GM18909 (cell line): ENCODE measurements around the gene ZNF692.
"Not testable (repeated sequence)": the region's sequence is repeated elsewhere in the genome, so short reads cannot be mapped to it uniquely, and the experiment has no call there.

Experiments used
- ATAC-seq: cut with Tn5 transposase; IDR thresholded peaks from one replicate; pipeline ENCODE4 v1.9.1; 2021; ENCODE audit warnings: mild to moderate bottlenecking; ENCODE audit not compliant: unreplicated experiment, poor library complexity

ZNF692 gene

DNA sequence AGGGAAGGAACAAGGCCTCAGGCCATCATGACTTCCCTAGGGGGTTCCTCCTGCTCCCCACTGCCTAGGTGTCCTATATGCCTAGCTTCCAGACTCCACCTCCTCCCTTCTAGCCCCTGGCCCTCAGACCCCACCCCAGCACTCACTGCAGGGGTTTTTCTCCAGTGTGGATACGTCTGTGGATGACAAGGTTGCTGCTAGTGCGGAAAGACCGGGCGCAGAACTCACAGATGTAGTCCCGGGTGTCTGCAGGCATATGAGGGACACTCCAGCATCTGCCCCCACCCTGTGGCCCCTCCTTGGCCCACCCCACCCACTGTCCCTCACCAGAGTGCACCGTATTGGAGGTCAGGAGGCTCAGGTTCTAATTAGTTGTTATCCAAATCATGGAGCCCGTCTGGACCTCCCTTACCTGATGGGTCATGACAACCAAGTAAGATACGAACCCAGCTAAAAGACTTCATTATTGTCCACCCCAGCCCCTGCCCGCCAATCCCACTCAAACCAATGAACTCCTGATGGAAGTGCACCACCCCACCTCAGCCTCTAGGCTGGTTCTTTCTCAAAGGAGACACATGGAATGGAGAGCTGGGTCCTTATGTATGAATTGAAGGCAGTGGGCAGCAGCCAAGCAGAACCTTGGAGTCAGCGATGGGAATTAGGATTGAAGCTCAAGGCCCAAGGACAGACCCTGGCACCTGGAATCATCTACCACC is 8.2 kb downstream of the ZNF692 start:
- no peak for ATAC-seq

DNA sequence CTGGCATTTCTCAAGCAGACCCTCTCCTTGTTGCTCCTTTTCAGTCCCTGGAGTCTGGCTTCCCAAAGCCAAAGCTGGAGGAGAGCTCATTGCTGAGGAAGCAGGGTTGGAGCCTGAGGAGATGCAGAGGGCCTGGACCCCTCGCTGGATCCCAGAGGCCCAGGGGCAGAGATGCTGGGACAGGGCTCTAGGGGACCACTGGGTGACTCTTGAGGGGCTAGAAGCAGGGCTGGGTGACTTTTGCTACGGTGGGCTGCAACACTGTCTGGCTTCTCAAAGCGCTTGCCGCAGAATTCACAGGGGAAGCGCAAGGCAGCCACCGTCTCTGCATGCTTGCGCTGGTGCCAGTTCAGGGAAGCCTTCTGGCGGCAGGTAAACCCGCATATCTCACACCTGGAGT is 8.8 kb downstream of the ZNF692 start:
- no peak for ATAC-seq

DNA sequence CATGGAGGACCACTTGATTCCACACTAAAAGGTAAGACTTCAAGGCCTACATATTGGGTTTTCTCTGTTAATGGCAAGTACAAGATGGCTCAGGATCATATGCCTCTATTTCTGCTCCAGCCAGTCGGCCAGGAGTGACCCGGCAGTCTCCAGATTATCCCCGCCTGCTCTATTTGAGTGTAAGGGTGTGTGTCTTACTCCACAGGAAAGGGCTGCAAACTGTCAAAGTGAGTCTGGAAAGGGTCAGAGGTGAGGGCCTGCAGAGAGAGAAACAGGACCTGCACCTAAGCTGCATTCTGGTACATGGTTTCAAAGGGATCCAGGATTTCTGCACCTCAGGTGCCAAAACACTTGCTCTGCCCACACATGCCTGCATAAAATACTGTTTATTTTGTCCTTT is 9.2 kb downstream of the ZNF692 start:
- ATAC-seq, result no peak

DNA sequence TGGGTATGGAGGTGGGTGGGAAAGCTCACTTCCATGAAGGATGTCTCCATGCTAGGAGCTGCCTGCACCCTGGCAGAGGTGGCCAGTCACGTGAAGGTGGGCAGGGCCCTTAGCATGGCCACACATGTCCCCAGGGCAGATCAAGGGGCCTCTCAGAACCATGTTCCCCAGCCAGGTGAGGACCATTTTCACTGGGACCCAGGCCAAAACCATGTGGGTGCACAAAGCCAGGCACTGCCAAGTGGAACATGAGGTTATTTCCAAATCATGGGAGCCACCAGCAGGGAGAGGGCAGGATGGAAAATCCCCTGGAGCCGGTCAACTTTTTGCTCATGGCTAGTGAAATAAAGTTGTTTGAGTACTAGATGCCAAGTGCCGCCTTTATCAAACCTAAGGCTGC is 9.7 kb downstream of the ZNF692 start:
- ATAC-seq, result no peak

DNA sequence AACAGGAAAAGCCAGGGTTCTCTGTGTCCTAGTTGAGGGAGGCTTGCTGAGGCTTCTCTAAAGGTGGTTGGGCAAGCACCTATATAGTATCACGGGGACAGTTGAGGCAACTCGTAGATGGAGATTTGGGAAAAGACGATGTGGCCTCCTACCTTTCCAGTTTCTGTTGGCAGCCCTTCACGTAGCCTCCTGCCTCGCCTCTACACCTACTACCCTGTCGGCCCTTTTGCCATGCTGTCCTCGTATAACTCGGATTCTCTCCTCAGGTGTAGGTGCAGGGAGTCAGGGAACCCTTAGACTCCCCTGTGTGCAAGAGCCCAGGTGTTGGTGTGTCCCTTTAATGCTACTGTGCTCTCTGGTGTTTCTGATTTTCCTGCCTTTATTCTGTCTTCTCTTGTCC is 10.3 kb downstream of the ZNF692 start:
- no peak for ATAC-seq

DNA sequence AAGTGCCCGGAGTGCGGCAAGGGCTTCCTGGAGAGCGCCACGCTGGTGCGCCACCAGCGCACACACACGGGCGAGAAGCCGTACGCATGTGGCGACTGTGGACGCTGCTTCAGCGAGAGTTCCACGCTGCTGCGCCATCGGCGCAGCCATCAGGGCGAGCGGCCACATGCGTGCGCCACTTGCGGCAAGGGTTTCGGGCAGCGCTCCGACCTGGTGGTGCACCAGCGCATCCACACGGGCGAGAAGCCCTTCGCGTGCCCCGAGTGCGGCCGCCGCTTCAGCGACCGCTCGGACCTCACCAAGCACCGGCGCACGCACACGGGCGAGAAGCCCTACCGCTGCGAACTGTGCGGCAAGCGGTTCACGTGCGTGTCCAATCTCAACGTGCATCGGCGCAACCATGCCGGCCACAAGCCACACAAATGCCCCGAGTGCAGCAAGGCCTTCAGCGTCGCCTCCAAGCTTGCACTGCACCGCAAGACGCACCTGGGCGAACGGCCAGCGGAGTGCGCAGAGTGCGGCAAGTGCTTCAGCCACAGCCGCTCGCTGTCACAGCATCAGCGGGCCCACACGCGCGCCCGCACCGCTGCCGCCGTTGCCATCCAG is 10.8 kb downstream of the ZNF692 start:
- ATAC-seq, result no peak

DNA sequence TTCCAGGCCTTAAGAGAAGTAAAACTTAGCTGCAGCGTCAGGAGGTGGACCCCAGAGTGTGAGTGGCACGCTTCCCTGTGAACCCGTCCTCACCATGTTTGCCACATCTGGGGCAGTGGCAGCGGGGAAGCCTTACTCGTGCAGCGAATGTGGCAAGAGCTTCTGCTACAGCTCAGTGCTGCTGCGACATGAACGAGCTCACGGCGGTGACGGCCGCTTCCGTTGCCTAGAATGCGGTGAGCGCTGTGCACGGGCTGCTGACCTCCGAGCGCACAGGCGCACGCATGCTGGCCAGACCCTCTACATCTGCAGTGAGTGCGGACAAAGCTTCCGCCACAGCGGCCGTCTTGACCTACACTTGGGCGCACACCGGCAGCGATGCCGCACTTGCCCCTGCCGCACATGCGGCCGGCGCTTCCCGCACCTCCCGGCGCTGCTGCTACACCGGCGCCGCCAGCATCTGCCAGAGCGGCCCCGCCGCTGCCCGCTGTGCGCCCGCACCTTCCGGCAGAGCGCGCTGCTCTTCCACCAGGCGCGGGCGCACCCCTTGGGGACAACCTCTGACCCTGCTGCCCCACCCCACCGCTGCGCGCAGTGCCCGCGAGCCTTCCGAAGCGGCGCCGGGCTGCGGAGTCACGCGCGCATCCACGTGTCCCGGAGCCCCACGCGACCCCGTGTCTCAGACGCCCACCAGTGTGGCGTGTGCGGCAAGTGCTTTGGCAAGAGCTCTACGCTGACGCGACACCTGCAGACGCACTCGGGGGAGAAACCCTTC is 11.5 kb downstream of the ZNF692 start:
- no peak for ATAC-seq

DNA sequence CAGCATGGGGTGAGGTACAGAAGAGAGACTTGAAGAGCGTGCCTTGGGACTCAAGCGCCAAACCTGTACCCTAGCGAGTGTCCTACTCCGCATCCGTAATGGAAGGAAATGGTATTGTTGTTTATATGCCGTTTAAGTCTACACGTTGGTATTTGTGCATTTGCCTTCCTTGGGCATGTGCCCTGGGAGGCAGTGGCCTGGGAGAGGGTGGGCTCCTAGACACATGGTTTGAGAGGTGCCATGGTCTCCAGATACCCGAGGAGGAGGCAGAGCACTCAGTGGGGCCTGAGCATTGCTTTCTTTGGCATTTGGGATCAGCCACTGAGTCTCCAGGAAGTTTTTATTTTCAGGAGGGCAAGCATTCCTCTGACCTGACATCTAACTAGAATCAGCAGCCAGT is 14.4 kb downstream of the ZNF692 start:
- ATAC-seq, result no peak

DNA sequence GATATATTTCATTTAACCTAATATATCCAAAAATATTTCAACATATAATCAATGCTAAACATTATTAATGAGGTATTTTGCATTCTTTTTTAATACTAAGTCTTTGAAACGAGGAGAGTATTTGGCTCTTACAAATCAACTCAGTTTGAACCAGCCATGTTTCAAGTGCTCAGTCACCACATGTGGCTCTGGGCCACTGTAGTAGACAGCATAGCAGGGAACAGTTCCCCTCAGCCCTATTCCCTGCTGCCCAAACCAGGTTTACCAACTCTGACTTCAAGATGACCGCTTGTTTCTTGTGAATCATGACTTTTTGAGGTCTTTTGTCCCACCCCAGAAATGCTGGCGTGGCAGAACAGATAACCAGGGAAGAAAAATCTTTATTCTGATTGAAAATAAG is 15.2 kb downstream of the ZNF692 start:
- ATAC-seq, result no peak

DNA sequence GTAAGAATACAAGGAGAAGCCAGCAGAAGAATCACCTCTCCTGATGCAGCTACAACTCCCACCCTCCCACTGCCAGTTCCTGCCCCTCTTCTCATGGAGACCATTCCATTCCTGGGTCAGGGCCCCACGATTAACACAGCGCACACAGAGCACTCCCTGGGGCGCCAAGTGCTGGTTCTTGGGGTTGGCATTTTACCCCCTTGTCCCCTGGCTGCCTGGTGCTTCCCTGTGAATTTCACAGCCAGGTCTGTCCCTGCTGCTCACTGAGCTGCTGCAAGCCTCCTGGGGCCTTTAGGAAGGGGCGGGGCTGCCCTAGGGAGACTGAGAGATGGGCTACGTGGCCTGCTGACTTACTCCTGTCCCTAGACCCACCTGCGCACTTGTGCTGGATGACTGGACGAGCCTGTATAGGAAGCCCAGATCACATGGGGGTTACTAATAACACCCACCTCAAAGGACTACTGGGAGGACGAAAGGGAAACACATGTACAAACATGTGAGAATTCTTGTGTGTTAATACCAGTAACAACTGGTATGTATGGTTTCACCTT is 16.0 kb downstream of the ZNF692 start:
- peak; percentile 21 for ATAC-seq

DNA sequence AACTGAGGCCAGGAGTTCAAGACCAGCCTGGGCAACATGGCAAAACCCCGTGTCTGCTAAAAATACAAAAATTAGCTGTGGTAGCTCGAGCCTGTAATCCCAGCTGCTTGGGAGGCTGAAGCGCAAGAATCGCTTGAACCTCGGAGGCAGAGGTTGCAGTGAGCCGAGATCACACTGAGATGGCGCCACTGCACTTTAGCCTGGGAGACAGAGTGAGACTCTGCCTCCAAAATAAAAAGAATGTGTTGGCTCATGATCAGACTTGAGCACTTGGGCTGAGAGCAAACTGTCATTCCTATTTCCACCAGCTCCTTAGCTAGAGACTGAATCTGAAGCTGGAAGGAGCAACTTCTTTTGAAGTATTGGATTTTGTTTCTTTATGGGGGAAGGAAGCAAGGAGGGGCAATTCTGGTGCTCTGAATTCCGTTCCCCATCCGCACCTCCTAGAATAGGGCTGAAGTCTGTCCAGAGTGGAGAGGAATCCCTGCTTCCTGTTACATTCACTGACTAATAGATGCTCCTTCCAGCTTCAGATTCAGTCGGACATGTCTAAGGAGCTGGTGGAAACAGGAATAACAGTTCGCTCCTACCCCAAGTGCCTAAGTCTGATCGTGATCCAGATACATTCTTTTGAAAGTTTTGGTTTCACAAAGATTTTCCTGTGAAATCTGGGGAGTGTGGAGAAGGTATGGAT is 17.0 kb downstream of the ZNF692 start:
- no peak for ATAC-seq

DNA sequence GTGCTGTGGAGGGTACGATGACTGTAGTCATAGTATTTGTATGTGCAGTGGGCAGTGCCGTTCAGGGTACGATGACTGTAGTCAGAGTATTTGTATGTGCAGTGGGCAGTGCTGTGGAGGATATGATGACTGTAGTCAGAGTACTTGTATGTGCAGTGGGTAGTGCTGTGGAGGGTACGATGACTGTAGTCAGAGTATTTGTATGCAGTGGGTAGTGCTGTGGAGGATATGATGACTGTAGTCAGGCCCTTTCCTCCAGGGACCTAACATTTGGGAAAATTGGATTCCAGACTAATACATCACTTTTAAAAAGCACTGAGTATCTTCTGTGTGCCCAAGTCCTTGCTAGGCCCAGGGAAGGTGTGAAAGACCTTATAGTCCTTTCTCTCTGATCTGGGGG is 17.9 kb downstream of the ZNF692 start:
- ATAC-seq, result no peak

DNA sequence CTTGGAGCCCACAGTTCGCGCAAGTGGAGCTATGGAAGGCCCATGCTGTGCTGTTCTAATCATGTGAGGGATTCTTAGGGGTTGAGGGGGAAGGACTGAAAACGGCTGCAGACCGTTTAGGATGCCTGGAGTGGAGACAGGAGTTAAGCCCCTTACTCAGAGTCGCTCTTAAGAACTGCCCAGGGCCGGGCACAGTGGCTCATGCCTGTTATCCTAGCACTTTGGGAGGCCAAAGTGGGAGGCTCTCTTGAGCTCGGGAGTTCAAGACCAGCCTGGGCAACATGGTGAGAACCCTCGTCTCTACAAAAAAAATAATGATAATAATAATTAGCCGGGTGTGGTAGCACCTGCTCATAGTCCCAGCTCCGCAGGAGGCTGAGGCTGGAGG is 19.7 kb downstream of the ZNF692 start:
- no peak for ATAC-seq

DNA sequence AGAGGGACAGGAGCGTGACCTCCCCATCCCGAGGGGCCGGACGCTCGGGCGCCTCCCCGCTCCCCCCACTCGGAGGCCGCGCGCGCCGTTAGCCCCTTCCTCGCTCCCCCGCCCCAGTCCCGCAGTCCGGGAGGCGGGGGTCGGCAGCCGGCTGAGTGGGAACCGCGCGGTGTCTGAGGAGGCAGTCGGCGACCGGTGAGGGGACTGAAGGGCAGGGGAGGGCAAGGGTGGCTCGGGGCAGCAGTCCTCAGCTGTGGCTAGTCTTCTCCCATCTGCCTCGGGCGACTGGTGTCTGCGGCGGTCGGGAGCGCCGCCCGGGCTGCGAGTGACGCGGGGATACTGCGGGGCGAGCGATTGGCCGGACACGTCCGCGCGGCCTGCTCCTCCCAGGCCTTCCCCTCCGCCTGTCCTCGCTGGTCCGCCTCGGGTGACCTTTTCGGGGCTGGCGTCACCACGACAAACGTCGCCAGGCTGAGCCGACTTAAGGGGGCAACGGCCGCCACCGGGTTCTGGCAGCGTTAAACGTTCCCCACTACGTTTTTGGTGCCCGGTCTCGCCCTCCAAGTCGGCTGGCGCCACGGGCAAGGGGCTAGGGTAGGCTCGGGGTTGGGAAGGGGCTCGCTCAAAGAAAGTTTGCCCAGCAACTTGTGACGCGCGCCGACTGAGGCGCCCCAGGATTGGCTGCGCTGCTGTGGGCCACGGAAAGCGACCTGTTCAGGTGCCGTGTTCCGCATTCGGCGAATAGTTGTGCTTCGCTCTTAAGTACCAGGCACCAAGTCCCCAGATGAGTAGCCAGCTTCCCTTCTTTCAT is 20.3 kb downstream of the ZNF692 start:
- peak; percentile 72 for ATAC-seq

DNA sequence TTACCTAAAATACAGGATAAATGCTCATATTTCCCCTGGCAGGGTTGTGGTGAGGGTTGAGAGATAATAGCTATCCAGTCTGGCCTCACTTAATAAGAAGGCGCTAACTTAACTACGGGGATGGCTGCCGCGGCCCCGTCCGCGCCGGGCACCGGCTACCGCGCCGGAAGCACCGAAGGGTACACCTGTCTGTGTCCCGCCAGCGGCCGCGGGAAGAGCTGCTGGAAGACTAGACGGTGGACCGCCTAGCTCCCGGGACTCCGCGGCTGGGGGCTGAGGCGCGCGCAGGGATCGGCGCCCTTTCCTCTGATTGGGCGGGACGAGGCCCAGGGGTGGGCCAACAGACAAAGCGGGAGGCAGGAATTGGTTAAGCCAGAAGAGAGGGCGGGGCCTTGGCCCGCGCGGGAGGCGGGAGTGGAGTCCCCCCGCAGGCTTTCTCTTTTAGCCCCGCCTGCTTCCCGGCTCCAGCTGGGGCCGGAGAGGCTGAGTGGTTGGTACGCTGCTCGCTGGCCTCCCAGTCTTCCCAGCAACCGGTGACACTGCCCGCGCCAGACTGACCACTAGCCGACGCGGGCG is 21.0 kb downstream of the ZNF692 start, which contains the start of gene ZNF672:
Gene ZNF672, plus strand, starts transcription at position 444 of the 576 bp plus-strand sequence. CDS start 9,051 bp downstream, outside the sequence.
- peak; percentile 85 for ATAC-seq

DNA sequence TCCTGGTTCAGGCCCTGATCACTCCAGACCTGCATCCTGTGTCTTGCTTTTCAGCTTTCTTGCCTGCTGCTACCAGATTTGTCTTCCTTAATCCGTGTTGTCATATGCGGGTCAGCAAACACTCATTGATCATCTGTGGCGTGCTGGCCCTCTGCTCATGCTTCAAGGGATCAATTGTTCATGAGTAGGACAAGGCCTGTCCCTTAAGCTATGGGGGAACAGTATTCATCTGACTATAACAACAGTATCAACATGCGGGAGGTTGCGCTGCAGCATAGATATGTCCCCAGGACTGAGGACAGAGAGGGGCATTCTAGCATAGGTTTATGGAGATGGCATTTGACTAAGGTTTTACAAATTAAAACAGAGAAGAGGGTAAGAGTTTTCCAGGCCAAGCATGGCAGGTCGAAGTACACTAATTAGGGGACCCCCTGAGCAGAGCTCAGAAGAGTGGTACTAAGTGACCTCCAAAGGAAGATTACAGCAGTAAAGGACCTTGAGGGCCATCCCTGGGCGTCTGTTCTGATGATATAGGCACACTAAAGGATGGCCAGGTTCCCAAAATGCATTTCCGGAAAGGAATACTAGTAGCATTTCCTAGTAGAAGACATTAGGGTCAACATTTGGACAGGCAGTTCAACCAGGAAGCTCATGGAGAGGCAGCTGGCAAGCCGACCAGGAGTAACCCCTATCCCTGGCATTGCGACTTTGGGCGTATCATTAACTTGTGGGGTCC is 21.7 kb downstream of the ZNF692 start:
- ATAC-seq, result no peak

DNA sequence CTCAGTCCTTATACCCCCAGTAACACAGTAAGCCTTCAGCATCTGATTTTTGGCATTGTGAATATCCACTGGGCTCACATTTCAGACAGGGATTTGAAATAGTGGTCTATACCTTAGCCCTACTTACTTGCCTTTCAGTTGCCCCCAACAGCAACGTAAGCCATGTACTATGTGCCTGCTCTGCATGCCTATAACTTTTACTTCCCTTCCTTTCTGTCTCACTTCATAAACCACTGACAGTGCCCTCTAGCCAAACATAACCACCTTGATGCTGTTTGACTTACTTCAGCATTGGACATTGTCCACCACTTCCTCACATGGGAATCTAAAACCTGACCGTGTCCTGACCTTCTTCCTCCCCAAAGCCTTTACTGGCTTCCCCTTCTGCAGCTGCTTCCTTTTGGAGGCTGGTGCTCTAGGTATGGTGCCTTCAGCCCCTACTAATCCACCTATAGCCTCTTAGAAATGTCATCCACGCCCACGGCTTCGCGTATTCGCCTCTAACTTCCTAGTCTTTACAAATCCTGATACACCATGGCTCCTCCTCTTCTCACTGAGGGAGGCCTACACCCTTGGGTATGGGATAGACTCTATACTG is 24.4 kb downstream of the ZNF692 start:
- no peak for ATAC-seq

DNA sequence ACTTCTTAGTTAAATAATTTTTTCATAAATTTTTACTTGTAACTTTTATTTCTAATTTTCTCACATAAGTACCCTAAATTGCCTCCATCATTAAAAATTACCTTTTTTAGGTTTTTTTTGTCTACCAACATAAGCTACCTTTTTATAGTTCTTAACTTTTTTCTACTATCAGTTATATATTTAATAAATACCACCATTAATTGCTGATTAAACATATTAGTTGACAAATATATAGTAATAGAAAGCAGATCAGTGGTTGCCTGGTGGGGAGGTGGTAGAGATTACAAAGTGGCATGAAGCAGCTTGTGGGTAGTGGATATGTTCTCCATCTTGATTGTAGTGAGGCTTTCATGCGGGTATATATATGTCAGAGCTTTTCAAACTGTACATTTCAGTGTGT is 27.0 kb downstream of the ZNF692 start:
- ATAC-seq, result no peak

DNA sequence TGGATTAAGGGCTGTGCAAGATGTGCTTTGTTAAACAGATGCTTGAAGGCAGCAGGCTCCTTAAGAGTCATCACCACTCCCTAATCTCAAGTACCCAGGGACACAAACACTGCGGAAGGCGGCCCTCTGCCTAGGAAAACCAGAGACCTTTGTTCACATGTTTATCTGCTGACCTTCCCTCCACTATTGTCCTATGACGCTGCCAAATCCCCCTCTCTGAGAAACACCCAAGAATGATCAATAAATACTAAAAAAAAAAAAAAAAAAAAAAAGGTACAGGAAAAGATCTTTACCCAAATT is 28.2 kb downstream of the ZNF692 start:
- ATAC-seq, result not testable (repeated sequence)
